ENCODE measurements around the gene SLC6A12.

DNA sequence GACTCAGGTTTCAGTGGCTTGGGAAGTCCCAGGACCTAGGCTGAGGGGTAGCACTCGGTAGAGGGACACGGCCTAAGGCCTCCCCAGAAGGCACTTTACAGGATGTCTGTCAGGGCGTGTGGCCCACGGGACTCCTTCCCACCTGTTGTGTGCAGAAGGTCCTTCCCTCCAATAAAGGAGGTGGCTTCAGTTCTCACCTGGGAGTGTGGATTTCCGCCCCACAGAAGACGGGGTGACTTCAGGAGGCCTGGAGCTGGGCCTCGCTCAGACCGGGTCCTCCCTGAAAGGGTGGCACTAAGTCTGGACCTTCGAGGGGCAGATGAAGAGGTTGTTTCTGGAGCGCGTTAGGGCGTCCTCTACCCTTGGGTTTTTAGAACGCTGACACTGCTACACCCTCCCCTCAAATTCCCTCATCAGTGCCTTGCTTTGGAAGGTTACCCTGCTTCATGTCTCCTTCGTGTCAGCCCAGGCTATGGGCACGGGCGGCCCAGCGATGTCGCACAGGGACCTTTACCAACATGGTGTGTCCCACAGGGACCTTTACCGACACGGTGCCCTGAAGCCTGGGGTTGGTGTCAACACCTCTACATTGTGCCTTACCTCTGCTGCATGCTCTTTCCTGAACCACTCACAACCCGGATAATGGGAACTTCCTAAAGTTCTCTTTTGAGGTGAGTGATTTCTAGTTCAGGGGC is 7.1 kb downstream of the SLC6A12 start:
- TF ChIP-seq, protein P1, sequence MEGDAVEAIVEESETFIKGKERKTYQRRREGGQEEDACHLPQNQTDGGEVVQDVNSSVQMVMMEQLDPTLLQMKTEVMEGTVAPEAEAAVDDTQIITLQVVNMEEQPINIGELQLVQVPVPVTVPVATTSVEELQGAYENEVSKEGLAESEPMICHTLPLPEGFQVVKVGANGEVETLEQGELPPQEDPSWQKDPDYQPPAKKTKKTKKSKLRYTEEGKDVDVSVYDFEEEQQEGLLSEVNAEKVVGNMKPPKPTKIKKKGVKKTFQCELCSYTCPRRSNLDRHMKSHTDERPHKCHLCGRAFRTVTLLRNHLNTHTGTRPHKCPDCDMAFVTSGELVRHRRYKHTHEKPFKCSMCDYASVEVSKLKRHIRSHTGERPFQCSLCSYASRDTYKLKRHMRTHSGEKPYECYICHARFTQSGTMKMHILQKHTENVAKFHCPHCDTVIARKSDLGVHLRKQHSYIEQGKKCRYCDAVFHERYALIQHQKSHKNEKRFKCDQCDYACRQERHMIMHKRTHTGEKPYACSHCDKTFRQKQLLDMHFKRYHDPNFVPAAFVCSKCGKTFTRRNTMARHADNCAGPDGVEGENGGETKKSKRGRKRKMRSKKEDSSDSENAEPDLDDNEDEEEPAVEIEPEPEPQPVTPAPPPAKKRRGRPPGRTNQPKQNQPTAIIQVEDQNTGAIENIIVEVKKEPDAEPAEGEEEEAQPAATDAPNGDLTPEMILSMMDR (IDR thresholded peaks at IDR 0.05): no peak
- TF ChIP-seq ZFX (IDR thresholded peaks at IDR 0.05; ENCODE audit: borderline replicate concordance): no peak

All from 22Rv1 (cell line).